Inflammatory macrophage treated with lipopolysaccharide for 4 hours (primary cell): ENCODE measurements around the gene TLR3.
"Not testable (repeated sequence)": the region's sequence is repeated elsewhere in the genome, so short reads cannot be mapped to it uniquely, and the experiment has no call there.

Source experiments
- DNase-seq: peaks from one replicate; pipeline ENCODE4 v3.0.0-alpha.2; 2020

Gene TLR3

DNA sequence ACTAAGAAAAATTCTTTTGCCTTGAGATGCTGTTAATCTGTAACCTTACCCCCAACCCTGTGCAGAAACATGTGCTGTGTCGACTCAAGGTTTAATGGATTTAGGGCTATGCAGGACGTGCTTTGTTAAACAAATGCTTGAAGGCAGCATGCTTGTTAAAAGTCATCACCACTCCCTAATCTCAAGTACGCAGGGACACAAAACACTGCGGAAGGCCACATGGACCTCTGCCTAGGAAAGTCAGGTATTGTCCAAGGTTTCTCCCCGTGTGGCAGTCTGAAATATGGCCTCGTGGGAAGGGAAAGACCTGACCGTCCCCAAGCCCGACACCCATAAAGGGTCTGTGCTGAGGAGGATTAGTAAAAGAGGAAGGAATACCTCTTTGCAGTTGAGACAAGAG lies 18.8 kb upstream of the TLR3 start:
- not testable (repeated sequence) for DNase-seq

DNA sequence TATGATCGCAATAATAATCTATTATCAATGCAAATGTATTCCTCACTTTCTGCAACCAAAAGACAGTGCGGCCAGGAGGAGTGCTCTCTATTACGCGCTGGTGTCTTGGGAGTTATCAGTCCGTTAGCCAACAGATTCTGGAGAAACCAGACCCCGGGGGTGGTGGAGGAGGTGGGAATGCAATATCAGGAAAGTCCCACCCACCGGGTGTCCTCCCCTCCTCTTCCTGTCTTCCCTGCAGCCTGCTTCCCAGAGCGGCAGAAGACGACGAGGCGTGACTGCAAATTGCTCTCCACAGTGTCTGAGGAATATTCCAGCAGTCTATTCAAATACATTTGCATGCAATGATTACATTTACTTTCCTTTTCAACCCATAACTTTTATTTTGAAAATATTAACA lies 17.9 kb upstream of the TLR3 start:
- no peak for DNase-seq

DNA sequence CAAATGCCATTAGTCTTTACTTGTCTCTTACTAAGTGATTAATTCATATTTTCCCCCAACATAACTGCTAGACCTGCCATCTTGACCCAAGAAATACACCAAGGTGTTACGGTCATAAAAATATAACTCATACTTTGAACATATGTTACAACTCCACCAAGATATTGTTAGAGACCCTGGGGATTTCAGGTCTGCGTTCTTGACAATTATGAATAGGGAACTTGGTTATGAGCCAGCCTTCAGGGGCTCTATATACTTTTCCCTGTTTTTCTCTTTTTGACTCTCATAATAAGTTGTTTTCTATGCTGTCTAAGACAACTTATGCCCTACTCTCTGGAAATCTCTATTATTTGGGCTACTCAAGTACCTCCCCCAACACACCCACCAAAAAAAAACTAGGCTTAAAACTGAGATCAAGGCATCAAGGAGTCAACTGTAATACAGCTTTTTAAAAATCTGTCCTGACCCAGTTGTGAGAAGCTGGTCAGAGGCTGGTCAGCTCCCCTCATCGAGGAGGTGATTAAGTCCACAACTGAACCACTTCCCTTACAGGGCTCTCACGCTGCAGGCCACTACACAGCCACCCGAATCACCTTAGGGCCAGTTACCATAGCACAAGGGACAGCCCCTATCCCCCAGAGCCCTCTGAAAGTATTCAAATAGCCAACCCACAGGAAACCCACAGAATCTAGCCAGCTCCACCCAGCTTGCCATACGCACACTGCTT lies 10.5 kb upstream of the TLR3 start:
- DNase-seq, result no peak

DNA sequence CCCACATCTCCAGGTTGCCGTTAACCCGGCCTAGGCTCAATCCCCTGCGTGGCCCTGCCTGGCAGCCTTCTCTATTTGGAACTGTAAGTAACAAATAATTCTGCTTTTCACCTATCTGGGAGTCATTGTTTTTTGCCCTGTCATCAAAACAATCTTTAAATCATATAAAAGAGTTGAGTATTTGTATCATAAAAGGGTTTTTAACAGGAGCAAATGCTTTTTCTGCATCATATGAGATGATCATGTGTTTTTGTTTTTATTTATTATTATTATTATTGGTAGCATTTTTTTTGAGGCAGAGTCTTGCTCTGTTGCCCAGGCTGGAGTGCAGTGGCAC lies 10.0 kb upstream of the TLR3 start:
- no peak for DNase-seq

DNA sequence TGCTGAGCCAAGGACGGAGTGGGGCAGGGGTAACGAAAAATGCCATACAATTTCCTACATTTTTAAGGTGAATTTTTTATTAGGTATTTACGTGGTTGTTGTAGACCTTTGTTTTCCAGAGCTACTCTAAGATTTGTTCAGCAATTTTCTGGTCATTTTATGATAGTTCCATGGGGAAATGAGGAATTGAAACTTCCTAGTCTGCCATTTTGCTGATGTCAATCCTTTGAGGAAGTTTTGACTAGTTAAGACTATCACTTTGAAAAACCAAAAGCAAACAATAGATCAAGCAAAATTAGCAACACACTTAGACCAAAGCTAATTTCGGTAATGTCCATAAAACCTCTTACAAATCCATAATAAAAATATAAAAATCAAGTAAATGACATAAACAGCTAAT lies 7.0 kb upstream of the TLR3 start:
- peak; percentile 68 for DNase-seq

DNA sequence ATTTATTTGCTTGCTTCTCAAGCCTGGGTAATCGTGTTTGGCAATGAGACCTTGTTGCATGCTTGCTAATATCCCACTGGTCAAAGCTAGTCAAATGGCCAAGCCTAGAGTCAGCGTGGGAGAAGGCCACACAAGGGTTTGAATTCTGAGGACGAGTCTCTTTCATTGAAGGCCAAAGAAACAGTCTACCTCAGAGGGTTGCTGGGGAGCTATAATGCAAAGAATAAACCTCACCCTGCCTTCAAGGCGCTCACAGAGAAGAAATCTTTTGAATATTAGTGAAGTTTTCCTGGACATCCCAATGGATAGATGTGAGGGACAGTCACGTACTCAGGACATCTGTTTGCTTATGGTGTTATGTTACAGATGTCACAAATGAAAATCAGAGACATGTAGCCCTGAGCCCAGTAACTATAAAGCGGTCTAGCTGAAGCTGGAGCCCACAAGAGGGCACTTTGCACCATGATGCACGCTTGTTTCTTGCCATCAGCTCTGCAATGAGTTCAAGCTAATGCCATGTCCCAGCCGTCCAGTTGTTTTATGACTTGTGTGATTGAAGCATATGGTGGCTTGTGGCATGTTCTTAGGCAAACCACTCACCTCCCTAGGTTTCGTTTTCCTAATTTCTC lies 1.1 kb upstream of the TLR3 start:
- DNase-seq, result peak; percentile 59

DNA sequence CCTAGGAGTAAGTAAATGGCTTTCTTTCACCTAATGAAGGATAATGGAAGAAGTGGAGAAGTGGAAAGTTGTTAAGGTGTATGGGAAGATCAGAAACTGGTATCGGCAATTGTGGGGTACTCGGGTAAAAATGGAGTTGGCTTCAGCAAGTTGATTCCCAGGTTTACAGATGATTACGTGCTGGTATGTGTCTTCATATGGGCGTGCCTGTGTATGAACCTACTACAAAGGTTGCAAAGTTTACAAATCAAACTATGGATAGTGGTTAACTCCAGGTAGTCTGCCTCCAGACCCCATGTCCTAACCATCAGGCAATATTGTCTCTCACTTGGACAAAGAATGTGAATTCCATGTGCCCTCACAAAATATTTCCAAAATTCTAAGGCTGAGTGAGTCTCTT lies 773 bp downstream of the TLR3 start:
- DNase-seq, result no peak

DNA sequence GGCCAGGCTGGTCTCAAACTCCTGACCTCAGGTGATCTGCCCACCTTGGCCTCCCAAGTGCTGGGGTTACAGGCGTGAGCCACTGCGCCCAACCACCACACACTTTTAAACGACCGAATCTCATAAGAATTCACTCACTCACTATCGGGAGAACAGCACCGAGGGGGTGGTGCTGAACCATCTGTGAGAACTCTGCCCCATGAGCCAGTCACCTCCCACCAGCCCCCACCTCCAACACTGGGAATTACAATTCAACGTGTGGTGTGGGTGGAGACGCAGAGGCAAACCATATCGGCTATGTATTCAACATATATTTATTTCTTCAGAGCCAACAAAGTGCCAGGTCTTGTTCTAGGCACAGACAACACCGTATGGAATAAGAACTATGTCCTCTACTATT lies 3.6 kb downstream of the TLR3 start:
- DNase-seq, result no peak

DNA sequence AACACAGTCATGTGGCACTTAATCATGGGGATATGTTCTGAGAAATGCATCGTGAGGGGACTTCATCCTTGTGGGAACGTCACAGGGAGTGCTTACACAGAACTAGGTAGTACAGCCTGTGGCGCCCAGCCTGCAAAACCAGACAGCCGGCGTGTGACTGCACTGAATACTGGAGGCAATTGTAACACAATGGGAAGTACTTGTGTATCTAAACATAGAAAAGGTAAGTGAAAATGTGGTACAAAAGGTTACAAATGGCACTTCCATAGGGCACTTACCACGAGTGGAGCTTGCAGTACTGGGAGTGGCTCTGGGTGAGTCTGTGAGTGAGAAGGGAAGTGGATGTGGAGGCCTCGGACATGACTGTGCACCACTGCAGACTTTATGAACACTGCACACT lies 5.2 kb downstream of the TLR3 start:
- peak; percentile 25 for DNase-seq

DNA sequence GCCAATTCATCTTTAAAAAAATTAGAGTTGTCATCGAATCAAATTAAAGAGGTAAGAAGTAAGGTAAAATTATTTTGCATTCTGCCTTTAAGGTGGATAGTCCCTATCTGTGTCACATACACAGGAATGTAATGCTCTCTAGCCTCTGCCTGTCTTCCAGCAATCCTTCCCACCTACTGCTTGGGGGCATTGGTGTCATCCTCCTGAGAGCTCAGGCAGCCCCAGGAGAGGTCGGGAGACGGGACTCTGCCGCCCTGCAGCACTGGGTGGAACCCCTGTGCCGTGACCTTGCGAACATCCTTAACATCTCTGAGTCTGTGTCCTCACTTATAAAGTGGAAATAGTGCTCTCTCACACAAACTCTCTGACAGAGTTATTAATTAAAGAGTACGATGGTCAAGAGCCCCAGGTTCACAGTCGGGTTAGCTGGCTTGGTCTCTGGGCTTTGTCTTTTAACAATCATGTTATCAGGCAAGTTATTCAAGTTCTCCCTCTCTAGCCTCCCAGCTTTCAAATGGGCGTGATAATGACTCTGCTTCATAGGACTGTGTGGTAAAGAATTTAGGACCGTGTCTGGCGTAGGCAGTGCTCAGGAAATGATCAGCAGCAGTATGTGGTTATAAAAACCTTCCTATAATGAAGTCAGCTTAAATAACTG lies 10.2 kb downstream of the TLR3 start:
- DNase-seq, result no peak

DNA sequence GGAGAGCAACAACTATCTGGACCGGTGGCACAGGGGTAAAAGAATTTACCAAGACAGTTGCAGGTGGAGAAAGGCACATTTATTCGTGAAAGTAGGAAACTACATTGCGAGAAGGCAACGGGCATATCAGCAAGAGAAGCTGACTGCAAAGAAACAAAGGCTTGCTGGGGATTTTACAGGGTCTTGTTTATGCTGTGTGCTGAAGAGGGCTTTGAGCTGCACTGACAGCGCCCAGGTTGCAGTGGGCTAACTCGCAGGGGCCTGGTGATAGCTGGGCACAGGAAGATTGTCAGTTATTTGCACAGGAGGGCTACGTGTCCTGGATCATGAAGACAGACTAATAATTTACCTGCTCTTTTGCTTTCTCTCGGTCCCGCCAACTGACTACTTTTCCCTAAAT lies 10.7 kb downstream of the TLR3 start:
- no peak for DNase-seq

DNA sequence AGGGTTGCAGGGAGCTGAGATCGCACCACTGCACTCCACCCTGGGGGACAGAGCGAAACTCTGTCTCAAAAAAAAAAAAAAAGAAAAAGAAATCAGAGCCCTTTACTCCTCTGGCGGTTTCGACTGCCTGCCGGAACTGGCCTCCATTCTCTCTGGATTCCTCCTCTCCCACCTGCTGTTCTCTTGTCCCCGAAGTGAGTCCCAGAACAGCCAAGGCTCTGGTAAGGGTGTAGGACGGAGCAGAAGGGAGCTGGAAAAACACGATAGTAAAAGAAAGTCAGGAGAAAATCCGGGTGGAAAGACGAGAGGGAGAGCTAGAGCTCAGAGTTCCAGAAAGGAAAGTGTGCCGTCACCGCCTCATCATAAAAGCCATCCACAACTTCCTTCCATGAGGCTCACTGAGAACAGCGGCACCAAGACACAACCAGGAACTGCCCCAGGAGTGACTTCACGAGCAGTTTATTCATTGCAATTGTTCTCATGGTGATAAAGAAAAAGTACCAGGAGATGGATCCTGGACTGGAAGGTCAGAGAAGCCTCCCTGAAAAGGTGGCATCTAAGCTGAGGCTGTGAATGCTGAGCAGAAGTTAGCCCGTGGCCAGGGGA lies 12.3 kb downstream of the TLR3 start:
- DNase-seq, result no peak

DNA sequence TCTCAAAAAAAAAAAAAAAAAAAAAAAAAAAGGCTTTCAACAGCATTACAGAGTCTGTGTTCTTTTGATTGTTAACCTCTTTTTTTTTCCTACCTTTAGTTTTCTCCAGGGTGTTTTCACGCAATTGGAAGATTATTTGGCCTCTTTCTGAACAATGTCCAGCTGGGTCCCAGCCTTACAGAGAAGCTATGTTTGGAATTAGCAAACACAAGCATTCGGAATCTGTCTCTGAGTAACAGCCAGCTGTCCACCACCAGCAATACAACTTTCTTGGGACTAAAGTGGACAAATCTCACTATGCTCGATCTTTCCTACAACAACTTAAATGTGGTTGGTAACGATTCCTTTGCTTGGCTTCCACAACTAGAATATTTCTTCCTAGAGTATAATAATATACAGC lies 13.3 kb downstream of the TLR3 start:
- DNase-seq, result no peak

DNA sequence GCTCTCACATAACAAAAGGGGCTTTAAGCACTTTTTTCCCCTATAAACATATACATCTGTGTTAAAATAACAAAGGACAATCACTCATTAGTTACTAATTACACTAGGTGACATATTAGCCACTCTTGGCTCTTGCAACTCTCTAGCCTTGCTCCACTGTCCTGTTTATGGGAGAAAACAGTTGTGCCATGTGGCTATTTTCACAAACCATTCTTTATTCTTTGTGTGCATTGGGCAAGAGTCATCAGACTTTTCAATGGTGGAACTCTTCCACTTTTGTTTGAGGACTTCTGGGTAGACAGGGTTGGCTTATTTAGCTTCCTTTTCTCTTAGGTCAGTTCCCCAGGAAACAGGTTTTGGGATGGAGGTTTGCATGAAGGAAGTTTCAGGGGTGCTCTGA lies 19.6 kb downstream of the TLR3 start:
- DNase-seq, result no peak

DNA sequence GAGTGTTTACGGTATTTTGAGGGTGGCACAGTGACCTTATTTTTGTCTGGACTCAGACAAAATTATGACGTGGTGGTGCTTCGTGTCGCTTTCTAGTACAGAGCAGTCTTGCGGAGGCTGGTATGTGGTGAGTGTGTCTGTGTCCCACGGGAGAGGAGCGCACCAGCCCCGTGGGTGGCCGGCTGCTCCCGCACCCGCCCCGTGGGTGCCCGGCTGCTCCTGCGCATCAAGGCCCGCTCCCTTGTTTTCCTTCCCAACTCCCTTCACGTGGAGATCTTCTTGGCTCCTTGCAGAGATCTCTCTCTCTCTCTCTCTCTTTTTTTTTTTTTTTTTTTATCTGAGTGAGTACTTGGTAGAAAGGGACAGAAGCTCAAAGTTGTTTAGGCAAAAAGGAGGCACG lies 23.3 kb downstream of the TLR3 start:
- DNase-seq, result no peak

DNA sequence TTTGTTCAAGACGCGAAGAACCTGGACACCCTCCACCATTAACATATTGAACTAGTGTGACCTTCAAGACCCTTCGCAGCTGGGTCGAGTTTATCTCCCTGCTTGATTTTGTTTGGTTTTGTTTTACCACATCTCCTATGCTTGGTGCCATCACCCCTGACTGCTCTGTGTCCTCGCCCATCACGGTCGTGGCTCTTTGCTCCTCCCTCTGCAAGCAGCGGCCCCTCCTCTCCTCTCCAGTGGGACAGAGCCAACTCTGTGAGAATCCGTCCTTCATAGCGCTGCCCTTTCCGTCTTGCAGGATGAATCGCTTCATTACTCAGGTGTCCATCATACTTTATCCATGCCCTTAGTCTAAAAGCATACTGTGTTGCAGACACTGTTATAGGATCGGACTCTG lies 26.4 kb downstream of the TLR3 start:
- no peak for DNase-seq

DNA sequence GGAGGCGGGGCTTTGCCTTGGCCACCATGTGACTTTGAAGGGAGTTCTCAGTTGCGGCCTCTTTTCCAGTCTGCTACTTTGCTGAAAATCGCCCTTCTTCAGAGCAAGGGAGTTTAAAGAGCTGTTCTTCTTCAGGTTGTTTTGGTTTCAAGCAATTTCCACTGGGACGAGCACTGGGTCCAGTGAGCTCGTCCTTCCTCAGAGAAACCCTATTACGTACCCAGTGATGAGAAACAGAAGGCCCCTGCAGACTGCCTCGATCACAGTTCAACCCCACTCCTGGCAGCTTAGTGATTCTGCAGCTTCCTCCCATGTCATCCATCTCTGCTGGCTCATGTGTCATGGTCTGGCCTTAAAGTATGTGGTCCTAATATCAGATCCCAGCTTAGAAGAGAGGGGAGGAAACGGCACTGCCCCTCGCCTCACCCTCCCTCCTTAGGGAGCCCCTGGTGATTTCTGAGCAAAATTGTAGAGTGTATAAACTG lies 27.8 kb downstream of the TLR3 start:
- DNase-seq, result no peak

DNA sequence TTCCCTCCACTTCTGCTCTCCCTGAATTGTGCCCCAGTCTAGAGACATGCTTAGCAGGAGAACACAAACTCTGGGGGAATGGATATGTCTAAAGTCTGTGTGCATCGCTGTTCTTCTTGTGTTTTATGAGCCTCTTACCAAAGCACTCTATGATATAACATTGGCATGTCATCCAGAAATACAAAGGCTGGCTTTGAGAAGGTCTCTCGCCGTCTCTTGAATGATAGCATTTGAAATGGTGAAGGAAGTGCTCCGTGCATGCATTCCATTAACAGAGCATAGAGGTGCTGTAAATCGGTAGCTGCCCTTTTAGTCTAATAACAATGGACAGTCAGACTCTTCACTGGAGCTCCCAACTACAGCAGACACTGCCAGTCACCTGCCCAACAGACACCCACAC lies 28.4 kb downstream of the TLR3 start:
- no peak for DNase-seq

DNA sequence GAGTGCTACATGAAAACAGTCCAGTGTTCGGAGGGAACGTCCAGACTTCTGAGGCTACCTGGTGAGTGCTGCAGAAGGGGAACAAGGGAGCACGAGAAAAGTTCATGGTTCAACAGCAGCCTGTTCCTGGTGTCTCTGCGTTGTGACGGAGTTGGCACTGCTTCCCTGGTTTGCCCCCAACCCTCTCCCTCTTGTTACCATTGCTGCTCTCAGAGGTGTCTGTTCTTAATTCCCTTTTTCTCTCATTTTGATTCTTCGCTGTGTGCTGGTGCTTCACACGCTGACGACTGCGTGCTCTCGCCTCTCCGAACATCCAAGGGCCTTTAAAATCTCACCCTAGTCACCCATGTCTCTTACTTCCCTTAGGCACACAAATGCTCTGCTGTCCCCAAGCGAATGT lies 34.0 kb downstream of the TLR3 start:
- DNase-seq, result no peak

DNA sequence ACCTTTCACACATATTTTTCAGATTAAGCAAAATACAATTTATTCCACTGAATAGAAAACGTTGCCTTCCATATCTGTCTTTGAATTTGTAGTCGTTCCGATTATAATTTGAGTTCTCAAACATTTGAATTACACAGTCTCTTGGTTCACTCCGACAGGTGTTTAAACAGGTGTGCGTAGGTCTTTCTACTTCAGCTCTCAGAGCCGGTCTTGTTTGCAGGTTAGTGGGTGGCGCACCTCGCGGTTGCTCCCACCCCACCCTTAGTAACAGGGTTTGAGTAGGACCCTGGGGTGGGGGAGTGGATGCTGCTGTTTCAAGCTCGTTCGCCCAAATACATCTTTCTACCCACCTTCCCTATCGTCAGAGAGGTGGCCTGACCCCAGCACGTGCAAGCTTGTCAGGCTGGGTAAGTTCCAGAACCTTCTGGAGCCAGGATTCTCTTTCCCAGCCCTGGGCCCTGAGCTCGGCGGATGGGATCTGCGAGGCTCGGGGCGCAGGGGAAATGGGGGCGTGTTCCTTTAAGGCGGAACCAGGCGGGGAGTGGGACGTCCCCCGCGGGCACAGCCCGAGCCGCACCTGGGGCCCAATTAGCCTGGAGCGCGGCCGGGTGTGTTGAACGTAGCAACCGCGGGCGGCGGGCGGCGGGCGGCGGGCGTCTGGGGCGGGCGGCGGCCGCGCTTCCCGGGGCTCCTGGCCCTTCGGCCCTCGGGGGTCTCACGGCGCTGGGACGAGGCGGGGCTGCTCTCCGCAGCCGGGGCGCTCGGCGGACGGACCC lies 35.3 kb downstream of the TLR3 start, which contains the start of gene FAM149A:
FAM149A (plus strand) TSS at position 591 of the 776 bp plus-strand sequence.
- no peak for DNase-seq

DNA sequence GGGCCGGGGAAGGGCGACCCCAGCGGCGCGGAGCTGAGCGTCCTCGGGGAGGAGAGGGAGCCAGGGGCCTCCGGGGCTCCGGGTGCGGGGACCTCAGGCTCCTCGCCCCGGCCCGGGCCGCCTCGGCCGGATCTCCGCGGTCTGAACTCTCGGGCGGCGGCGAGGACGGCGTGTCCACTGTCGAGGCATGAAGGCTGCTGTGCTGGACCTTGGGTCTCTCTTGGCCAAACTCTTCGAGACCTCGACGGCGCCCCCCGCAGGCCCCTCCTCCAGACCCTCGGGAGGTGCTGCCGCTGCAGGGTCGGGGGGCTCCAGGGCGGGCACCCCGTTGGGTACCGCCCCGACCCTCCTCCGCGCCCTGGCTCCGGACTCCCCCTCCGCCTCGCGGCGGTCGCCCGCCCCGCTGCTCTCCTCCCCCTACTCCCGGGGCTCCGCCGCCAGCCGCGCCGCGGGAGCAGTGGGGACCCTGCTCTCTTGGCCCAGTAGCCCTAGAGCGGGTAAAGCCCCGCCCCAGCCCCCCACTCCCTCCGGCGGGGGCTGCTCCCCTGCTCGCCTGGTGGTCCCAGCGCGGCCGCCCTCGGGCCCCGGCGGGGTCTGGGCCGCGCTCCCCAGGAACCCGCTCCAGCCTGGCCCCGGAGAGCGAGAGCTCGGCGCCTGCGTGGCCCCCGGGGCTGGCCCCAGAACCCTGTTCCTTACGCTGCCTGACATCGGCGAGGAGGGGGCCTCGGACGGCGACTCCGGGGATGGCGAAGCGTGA lies 36.1 kb downstream of the TLR3 start:
- no peak for DNase-seq

DNA sequence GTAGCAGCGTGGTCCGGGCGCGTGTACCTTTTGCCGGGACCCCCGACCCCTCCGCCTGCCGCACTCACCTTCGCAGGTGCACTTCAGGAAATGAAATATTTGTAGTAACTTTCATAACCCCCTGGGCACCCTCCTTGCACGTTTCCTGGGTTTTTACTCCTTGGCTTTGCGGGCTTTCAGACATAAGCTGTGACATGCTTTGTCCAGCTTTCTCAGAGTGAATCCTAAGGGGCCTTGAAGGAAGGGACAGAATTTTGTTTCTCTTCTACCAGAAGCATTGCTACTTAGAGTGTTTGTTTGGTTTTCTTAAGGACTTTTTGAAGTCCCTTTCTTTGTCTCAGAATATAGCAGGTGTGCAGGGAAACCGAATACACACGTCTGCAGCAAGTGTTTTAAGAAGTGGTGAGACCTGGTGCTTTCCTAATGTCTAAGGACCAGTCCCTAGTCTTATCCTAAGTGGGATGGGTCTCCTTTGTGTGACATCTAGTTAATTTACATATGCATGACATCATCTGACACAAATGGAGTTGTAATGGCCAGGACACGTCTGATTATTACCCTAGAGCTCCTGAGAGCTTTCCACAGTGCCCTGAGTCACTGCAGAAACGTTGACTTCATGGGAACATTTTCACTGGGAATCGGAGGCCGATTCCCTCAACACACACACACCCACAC lies 36.8 kb downstream of the TLR3 start:
- DNase-seq, result no peak
